GM20431 (cell line): ENCODE measurements around the gene PRKD2.

Experiments
- in situ Hi-C: fragments of 300-500 bp; cut with MseI, MboI; formaldehyde crosslinking; loops from one replicate; pipeline ENCODE4 v1.15.0; 2020; ENCODE audit warnings: low sequenced_read_pairs; ENCODE audit not compliant: unreplicated experiment

PRKD2 gene

DNA sequence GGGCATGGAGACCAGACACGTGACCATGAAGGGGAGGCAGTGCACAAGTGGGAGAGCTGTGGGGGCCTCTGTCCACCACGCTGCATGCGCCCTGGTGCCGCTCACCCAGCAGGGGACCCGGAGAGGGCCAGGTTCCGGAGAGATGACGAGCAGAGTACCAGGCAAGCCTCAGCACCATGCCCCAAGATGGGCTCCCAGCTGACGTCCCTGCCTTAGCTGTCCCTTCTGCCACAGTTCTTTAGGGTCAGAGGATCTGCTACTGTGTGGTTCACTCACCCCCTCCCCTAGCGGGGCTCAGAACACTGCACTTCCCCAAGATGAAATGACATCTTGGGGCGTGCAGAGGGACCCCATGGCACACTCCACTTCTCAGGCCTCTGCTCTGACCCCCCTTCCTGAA lies 9.6 kb upstream of the PRKD2 start:
- in situ Hi-C loops = no loop called here

DNA sequence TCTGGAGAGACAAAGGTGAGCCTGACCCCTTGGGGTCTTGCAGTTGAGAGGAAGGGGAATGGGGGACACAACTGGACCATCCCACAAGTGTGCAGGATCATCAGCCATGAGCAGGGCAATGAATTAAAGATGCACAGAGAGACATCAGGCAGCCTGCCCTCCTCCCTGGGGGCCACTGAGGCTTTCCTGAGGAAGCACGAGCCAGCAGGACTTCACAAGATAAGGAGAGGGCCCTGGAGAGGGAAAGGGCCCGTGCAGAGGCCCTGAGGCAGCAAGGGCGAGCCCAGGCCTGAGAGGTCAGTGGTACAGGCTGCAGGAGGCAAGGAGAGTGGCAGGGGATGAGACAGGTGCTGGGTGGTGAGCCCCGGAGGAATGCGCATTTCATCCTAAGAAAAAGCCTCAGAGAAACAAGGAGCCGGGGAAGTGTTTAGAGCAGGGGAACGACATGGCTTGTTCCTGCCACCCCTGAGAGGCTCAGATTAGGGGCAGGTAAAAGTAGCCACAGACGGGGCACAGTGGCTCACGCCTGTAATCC lies 9.0 kb upstream of the PRKD2 start:
- in situ Hi-C loops = no loop called here

DNA sequence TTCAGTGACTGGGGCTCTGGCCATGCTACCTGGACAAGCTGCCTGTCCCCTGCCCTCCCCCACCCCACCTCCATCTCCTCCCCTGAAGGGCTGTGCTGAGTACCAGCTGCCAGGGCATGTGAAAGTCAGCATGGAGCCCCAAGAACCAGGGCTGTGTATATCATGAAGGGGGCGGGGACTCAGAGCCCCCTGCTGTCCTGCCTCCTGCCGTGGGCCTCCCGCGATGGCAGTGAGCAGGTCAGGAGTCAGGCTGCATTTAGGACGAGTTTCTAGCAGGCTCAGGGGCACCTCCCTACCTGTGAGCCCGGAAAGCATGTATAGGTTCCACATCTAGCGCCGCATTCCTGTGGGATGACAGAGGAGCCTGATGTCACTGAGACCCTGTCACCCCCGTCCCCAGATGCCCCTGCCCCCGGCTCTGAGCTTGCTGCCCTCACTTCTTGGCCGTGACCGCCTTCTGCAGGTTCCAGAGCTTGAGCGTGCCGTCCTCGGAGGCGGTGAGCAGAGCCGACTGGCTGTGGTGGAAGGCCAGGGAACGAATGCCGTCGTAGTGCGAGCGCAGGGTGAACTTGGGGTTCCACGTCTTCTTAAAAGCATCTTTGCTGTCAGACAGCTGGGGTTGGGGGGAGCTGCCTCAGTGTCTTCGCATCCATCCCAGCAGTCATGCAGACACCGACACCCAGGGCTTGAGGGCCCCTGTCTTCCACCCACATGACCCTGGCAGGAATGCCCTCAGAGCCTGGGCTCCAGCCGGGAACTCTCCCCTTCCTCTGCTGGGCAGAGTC lies 8.3 kb upstream of the PRKD2 start:
- in situ Hi-C loops = no loop called here

DNA sequence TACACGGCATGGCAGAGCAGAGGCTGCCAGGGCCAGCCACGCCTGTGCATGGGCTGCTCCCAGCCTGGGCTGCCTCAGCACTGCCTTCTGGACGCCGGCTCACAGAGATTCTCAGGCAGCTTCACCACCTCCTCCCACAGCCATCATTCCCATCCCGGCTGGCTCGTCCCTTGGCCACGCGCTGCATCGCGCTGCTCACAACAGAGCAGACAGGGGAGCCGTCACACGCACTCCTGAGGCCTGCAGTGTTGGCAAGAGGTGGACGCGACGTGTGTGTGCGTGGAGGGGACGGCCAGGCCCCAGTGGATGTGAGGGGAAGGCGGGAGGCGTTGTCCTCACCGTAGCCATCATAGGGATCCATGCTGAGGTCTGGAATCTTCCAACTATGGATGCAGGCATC lies 7.6 kb upstream of the PRKD2 start:
- in situ Hi-C loops = no loop called here

DNA sequence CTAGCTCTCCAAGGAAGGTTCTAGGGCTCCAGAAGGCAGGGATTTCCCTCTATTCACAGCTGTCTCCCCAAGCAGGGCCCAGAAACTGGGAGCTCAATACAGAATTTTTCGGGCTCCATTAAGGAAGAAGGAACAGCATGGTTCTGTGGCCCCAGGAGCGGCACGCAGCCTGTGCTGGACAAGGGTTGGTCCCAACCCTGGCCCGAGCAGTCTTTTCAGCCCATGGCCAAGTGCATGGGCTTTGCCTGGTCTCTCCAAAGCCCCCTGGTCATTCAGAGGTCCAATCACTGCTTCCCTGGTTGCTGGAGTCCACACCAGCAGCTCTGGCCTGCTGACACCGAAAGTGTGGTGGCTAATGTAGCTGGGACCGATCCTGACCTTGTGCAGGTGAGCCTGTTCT lies 6.6 kb upstream of the PRKD2 start:
- in situ Hi-C loops = no loop called here

DNA sequence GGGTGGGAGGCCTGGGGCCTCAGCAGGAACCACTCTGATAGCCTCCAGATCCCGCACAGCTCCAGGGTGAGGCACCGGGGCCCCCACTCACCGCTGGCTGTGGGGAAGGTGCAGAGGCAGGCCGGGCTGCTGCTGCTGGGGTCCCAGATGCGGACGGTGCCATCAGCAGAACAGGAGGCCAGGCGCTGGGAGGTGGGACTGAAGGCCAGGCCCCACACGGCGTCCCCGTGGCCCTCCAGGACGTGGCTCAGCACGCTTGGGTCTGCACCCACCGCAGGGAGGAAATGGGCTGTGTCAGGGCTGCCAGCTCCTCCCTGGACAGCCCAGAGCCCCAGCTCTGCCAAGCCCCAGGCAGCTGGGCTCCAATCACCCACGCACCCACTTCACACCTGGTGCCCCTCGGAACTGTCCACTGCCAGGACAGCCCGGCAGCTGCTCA lies 6.1 kb upstream of the PRKD2 start:
- in situ Hi-C loops = no loop called here

DNA sequence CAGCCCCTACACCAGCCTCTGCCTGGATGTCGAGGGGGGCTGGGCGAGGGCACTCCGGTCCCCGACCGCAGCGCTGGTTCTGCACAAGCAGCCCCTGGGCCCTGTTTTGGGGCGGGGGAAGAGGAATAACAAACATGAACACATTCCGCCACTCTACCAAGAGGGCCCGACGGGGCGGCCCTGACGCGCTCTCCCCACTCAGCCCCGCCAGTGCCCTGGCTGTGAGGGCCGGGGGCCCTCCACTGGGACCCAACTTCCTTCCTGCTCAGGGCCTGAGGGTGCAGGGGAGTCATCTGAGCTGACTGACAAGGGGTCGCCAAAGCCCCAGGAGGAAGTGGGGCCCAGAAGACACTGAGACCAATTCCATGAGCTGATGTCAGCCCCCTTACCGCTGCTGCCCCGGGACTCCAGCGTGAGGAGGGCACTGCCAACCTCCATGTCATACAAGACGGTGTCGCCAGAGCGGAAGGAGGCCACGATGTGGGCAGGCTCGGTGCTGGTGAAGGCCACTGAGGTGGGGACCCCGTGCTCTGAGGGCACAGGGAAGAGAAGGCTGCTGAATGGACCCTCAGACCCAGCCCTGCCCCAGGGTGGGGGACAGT lies 5.6 kb upstream of the PRKD2 start:
- in situ Hi-C loops = no loop called here

DNA sequence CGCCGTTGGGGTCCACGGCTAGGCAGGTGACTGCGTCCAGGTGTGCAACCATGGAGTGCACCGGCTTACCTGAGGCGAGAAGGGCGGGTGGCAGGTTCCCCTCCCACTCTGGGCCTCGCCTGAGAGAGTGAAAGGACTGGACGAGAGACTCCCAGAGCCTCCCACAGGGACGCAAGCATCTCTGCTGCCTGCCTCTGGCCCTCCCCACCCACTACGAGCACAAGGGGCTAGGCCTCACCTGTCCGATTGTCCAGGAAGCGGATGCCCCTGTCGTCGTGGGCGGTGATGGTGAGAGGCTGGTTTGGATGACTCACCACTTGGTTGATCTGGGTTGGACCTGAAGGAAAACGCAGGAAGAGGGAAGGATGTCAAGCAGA lies 5.1 kb upstream of the PRKD2 start:
- in situ Hi-C loops = no loop called here

DNA sequence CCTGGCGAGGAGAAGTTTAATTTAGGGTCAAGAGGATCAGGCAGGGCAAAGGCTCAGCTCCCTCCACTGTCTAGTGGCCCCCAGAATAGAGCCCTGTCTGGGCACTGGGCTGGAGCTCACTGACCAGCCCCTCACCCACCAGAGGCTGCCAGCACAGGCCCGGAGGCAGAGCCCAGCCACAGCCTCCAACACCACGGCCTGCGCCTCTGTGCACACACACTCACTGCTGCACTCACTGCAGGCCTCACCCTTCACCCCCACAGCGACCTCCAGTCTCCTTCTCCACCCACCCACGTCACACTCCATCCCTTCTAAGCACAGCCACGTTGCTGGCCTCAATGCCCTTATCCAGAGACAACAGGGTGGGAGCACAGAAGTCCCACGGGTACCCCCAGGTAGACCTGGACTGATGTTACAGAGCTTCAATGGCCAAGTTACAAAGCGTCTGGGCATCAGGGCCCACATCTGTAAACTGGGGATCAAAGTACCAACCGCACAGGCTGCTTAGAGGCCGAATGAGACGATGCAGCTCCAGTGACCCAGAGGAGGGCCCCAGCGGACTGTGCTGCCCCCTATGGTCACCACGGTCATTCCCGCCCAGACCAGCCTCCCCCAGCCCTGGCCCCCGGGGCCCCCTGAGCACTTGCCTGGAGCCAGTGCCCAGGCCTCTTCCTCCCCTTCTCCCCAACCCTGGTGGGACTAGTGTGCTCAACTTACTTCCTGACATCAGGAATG lies 4.5 kb upstream of the PRKD2 start:
- in situ Hi-C loops = no loop called here

DNA sequence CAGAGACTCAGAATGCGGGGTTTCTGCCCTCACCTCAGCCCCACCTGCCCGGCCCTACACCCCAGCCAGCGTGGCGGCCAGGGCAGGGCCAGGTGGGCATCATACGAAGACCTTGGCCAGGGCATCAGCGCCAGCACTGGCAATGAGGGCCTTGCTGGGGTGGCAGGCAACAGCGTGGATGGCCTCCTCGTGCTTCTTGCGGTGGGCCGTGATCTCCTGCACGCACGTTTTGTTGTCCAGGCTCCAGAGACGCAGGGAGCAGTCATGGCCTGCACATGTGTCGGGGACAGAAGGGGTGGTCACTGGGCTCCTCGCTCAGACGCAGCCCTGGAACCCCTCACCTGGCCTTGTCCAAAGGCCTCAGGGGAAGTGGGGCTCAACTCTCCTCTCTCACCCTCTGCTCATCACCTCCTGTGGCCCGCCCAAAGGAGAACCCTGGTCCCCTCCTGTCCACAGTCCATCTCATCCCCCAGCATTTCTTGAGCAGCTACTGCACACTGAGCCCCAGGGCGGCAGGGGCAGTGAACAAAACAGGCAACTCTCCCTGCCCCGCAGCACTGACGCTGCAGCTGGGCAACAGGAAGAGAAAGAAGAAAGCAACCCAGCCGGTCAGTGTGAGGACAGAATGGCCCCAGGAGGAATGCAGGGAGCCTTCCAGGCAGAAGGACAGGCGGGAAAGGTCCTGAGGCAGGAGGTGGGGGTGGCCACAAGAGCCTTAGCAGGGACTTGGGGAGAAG lies 3.8 kb upstream of the PRKD2 start:
- in situ Hi-C loops = no loop called here

DNA sequence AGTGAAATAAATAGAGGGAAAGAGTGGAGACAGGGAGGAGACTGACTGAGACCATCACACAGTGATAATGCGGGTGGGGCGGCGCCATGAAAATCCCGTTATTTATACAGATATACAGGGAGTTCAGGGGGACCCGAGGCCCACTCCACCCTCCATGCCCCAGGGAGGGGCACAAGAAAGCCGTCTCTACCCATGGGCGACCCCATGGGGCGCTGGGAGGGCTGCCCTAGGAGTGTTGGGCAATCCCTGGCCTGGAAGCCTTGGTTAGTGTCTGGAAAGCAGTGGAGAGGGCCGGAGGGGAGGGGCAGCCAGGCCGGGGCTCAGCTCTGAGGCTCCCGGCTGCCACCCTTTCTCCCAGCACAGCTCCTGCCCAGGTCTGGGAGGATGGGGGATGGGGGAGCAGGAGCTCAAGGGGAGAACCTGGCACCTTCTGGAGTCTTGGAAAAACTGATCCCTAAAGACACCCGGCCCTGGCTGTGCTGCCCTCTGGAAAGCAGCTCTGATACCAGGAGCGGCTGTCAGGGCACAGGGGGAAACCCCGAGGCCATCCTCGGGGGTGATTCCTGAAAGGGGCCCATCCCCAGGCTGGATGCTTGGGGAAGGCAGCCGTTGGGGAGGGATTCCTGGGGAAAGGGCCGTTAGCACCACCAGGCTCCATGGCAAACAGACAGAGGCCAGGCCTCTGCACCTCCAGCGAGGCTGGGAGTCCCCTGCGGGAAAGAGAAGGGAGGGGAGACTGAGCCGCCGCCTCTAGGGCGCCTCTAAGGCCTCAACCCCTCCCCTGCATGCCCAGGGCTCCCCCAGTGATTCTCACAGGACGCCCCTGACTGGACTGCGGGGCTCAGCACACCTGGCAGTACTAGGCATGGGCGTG lies 3.0 kb upstream of the PRKD2 start:
- in situ Hi-C loops = no loop called here

DNA sequence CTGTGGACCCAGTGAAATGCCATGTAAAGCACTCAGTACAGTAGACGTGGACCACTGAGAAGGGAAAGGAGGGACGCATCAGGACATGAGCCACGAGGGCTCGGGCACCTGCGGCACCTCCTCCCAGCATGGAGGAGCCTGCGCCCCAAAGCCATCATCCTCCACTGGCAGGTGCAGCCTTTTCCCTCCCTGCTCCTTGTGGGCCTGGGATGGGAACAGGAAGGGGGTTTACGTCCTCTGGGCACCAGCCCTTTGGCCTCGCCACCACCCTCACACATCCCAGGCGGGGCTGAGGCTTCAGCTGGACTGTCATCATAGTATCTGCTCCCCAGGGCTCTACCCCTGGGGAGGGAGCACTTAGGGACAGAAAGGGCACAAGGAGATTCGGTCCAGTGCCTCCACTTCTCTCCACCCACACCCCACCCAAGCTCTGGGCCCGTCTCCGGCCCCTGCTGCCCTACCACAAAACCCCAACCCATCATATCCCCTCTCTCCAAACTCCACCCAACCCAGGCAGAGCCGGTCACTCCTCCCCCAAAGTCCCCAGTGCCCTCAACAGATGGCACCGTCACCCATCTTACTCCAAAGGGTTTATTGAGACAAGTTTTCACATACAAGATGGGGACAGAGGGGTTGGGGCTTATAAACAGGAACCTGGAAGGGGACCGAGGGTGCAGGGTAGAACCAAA lies 2.2 kb upstream of the PRKD2 start:
- in situ Hi-C loops = no loop called here

DNA sequence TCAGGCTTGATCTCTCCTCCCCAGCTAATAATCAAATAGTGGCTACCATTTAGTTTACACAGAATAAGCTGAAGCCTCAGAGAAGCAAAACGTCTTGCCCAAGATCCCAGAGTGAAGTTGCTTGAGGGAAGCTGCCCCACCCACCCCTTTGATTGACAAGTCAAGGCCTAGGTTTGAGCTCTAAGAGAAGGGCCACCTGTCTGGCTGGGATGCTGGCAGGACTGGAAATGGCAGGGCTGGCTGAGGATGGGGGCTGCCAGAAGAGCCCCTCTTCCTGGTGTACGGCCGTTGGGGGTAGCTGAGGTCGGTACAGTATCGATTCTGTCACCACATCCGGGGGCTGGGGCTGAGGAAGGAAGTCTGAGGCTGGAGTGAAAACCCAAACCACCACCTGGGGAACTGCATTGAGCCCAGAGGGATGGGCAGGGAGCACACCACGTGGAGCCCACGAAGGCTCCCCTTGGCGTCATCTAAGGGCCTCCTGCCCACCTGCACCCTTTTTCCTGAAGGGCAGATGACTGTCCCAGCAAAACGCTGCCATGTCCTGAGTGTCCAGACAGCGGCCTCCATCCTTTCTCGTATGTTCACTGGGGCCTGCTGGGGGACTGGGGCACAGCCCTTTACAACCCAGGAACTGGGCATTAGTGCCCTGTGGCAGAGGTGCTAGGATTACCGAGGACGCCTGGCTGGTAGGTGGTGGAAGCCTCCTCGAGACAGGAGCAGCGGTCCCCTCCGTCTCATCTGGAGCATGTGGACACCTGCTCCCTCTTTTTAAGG lies 1.4 kb upstream of the PRKD2 start:
- in situ Hi-C loops = no loop called here

DNA sequence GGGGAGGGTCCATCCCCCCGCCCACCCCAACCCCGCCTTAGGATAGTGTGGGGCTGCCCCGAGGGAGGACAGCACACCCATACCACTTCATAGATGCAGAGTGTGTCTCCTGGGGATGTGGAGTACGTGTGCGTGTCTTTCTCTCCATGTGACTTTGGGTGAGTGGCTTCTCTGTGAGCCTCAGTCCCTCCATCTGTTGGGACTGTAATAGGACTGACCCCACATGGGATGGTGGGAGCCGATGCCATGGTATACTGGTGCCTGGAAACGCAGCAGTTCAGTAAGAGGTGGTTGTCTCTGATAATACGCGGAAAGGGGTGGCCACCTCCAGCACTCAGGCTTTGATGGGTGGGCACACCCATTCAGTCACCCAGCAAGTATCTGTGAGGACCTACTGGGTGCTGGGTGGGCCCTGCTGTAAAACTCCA lies 816 bp upstream of the PRKD2 start:
- in situ Hi-C loops = no loop called here

DNA sequence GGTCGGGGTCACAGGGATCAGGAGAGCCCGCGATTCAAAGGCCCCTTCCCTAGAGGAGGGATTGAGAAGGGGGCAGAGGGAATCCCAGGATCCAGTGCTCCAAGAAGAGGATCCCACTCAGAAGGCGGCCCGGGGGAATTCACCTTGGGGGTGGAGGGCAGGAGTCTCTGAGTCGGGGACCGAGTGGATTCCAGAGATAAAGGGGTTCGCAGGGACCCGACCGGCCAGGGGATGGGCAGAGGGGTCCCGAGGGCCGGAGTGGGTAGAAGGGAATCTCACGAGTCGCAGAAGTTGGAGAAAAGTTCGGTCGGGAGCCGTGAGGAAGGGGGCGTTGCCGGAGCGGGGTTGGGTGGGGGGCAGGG lies 261 bp downstream of the PRKD2 start:
- in situ Hi-C loops = no loop called here

DNA sequence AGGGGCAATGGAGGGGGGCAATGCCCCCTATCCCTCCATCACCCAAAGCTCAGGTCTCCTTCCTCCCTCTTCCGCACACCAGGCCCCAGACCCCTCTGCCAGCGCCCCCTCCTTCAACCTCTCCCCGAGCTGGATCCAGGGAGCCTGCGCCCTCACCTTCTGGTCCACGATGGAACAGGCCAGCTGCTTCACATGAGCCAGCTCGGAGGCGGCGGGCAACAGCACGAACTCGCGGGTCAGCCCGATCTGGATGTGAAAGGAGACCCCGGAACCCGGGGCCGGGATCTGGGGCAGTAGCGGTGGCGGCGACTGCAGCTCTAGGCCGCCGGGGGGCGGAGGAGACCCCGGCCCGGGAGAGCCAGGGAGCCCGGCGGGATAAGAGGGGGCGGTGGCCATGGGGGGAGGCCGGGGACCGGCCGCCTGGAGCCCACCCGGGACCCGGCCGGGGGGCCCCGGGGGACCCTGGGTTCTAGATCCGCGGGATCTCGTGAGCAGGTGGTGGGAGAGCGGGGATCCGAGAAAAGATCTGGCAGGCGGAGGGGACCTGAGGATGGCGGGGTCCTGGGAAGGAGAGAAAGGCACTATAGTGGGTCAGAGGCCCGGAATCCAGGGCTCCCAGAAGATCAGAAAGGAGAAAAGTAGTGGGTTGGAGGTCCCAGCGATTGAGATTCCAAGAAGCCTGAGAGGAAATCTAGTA lies 791 bp downstream of the PRKD2 start:
- in situ Hi-C loops = no loop called here

DNA sequence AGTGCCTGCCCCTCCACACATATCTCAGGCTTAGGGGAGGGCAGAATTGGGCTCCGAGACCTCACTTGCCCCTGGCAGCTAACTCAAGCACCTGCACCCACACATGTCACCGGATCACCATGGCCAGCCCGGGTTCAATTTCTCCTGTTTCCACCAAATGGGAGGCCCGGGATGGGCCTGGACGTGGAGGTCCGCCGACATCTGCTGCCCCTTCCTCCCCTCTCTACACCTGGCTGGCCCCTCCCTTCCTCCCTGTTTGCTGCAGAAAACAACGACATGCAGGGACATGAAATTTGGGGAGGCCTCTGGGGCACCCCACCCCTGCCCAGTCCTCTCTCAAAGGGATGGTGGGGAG lies 1.3 kb downstream of the PRKD2 start:
- in situ Hi-C loops = no loop called here
